Measurements from ENCODE around the gene CDH3. TPM values are rescaled to one million over a fixed set of nuclear protein-coding genes. Genes with fewer than 3 reads are reported as not detected.

CDH3 gene
- total RNA-seq, 1 experiment from 2014 or later, result 90.2 TPM

GRCh38 chr16:68642436-68643101 lies 2.5 kb upstream of the CDH3 start:
- Histone ChIP-seq H3K36me3 (replicated peaks; ENCODE audit: control insufficient read depth, insufficient read depth, low read length) (no peaks in the 10 kb centered on the region), H3K27me3 (ENCODE audit: control insufficient read depth, insufficient read depth, low read length) (peaks cover 2% of the 10 kb centered on the region; the same call in 1 of the 2 replicates), H3K4me3 (ENCODE audit: insufficient read depth, low read depth, low read length) (peak overlapping the region; percentile 41)
- peak; percentile 89 for DNase-seq

- Histone ChIP-seq H3K27me3 (ENCODE audit: control insufficient read depth, insufficient read depth, low read length) (peaks cover 2% of the 10 kb centered on the region; the same call in 1 of the 2 replicates), H3K4me3 (ENCODE audit: insufficient read depth, low read depth, low read length) (no peak overlapping the region), H3K36me3 (replicated peaks; ENCODE audit: control insufficient read depth, insufficient read depth, low read length) (no peaks in the 10 kb centered on the region)
- no peak for DNase-seq
Observed at GRCh38 chr16:68643227-68643626, 1.9 kb upstream of the CDH3 start.

- no peak overlapping the region for H3K4me3 ChIP-seq (ENCODE audit: insufficient read depth, low read depth, low read length)
- H3K36me3 ChIP-seq (replicated peaks; ENCODE audit: control insufficient read depth, insufficient read depth, low read length), result no peaks in the 10 kb centered on the region; the same call in 1 of the 2 replicates
- DNase-seq, result peak; percentile 35
- peaks cover 2% of the 10 kb centered on the region; the same call in 1 of the 2 replicates for H3K27me3 ChIP-seq (ENCODE audit: control insufficient read depth, insufficient read depth, low read length)
Observed at GRCh38 chr16:68643847-68644246, 1.3 kb upstream of the CDH3 start.

- DNase-seq, result peak; percentile 45
- Histone ChIP-seq H3K27me3 (ENCODE audit: control insufficient read depth, insufficient read depth, low read length) (peaks cover 2% of the 10 kb centered on the region; the same call in 1 of the 2 replicates), H3K4me3 (ENCODE audit: insufficient read depth, low read depth, low read length) (peak overlapping the region; percentile 90), H3K36me3 (replicated peaks; ENCODE audit: control insufficient read depth, insufficient read depth, low read length) (peaks cover 1% of the 10 kb centered on the region)
Observed at GRCh38 chr16:68644296-68644695, 814 bp upstream of the CDH3 start.

- DNase-seq, result peak; percentile 89
- peak overlapping the region; percentile 90 for H3K4me3 ChIP-seq (ENCODE audit: insufficient read depth, low read depth, low read length)
- H3K27me3 ChIP-seq (ENCODE audit: control insufficient read depth, insufficient read depth, low read length), result peaks cover 2% of the 10 kb centered on the region; the same call in 1 of the 2 replicates
- H3K36me3 ChIP-seq (replicated peaks; ENCODE audit: control insufficient read depth, insufficient read depth, low read length), result peaks cover 1% of the 10 kb centered on the region
Observed at GRCh38 chr16:68645494-68646388, 631 bp downstream of the CDH3 start.

- no peak overlapping the region for H3K4me3 ChIP-seq (ENCODE audit: insufficient read depth, low read depth, low read length)
Observed at GRCh38 chr16:68646953-68647659, 2.0 kb downstream of the CDH3 start.

GRCh38 chr16:68651136-68651535 lies 6.0 kb downstream of the CDH3 start:
- DNase-seq, result no peak
- Histone ChIP-seq H3K4me3 (ENCODE audit: insufficient read depth, low read depth, low read length) (no peak overlapping the region), H3K27me3 (ENCODE audit: control insufficient read depth, insufficient read depth, low read length) (no peaks in the 10 kb centered on the region), H3K36me3 (replicated peaks; ENCODE audit: control insufficient read depth, insufficient read depth, low read length) (peaks cover 1% of the 10 kb centered on the region)

More at GRCh38 chr16:68646953-68647659, 2.0 kb downstream of the CDH3 start:
- H3K36me3 ChIP-seq (replicated peaks; ENCODE audit: control insufficient read depth, insufficient read depth, low read length), result peaks cover 1% of the 10 kb centered on the region
- peak; percentile 43 for DNase-seq
- peaks cover 2% of the 10 kb centered on the region; the same call in 1 of the 2 replicates for H3K27me3 ChIP-seq (ENCODE audit: control insufficient read depth, insufficient read depth, low read length)

GRCh38 chr16:68652659-68653058 lies 7.5 kb downstream of the CDH3 start:
- Histone ChIP-seq H3K4me3 (ENCODE audit: insufficient read depth, low read depth, low read length) (no peak overlapping the region), H3K36me3 (replicated peaks; ENCODE audit: control insufficient read depth, insufficient read depth, low read length) (peaks cover 1% of the 10 kb centered on the region), H3K27me3 (ENCODE audit: control insufficient read depth, insufficient read depth, low read length) (no peaks in the 10 kb centered on the region)
- DNase-seq, result no peak

GRCh38 chr16:68655806-68656205 lies 10.7 kb downstream of the CDH3 start:
- no peaks in the 10 kb centered on the region for H3K27me3 ChIP-seq (ENCODE audit: control insufficient read depth, insufficient read depth, low read length)
- no peak for DNase-seq
- H3K4me3 ChIP-seq (ENCODE audit: insufficient read depth, low read depth, low read length), result no peak overlapping the region
- H3K36me3 ChIP-seq (replicated peaks; ENCODE audit: control insufficient read depth, insufficient read depth, low read length), result peaks cover 4% of the 10 kb centered on the region

GRCh38 chr16:68656751-68657150 lies 11.6 kb downstream of the CDH3 start:
- Histone ChIP-seq H3K4me3 (ENCODE audit: insufficient read depth, low read depth, low read length) (no peak overlapping the region), H3K27me3 (ENCODE audit: control insufficient read depth, insufficient read depth, low read length) (no peaks in the 10 kb centered on the region), H3K36me3 (replicated peaks; ENCODE audit: control insufficient read depth, insufficient read depth, low read length) (peaks cover 4% of the 10 kb centered on the region)
- DNase-seq, result peak; percentile 43

- peaks cover 4% of the 10 kb centered on the region for H3K36me3 ChIP-seq (replicated peaks; ENCODE audit: control insufficient read depth, insufficient read depth, low read length)
- H3K4me3 ChIP-seq (ENCODE audit: insufficient read depth, low read depth, low read length), result no peak overlapping the region
- no peak for DNase-seq
Observed at GRCh38 chr16:68658341-68658973, 13.3 kb downstream of the CDH3 start.

GRCh38 chr16:68658974-68659360 lies 13.9 kb downstream of the CDH3 start:
- no peak for DNase-seq
- H3K36me3 ChIP-seq (replicated peaks; ENCODE audit: control insufficient read depth, insufficient read depth, low read length), result peaks cover 4% of the 10 kb centered on the region
- H3K27me3 ChIP-seq (ENCODE audit: control insufficient read depth, insufficient read depth, low read length), result no peaks in the 10 kb centered on the region
- no peak overlapping the region for H3K4me3 ChIP-seq (ENCODE audit: insufficient read depth, low read depth, low read length)

More at GRCh38 chr16:68658341-68658973, 13.3 kb downstream of the CDH3 start:
- H3K27me3 ChIP-seq (ENCODE audit: control insufficient read depth, insufficient read depth, low read length), result no peaks in the 10 kb centered on the region

- Histone ChIP-seq H3K4me3 (ENCODE audit: insufficient read depth, low read depth, low read length) (no peak overlapping the region), H3K36me3 (replicated peaks; ENCODE audit: control insufficient read depth, insufficient read depth, low read length) (peaks cover 4% of the 10 kb centered on the region), H3K27me3 (ENCODE audit: control insufficient read depth, insufficient read depth, low read length) (no peaks in the 10 kb centered on the region)
- DNase-seq, result no peak
Observed at GRCh38 chr16:68659412-68660358, 14.6 kb downstream of the CDH3 start.

All from H7 (cell line).